RWPE1 (cell line): ENCODE data around the gene TCF7.

ENCODE experiments used
- CTCF ChIA-PET: fragments of 350-600 bp; sonication (Branson Sonifier 250); formaldehyde crosslinking; extraction: SDS; loops from one replicate; lab custom pipeline; 2021; lab: Yijun Ruan, JAX
- POLR2A ChIA-PET: fragments of 400-600 bp; formaldehyde crosslinking; extraction: SDS; loops from one replicate; lab custom pipeline; 2020; ENCODE audit warnings: antibody characterized with exemption; ENCODE audit not compliant: low non-redundant PET; lab: Yijun Ruan, JAX
- DNase-seq: peaks from one replicate; pipeline ENCODE4 v3.0.0; 2012; ENCODE audit warnings: low spot score
- H3K27ac ChIP-seq: fragments of 450-650 bp; 2 replicates; pipeline ENCODE4 v1.5.1; 2017
- TF ChIP-seq, protein P1 (sequence below): fragments of 450-650 bp; conservative IDR thresholded peaks from 2 replicates; pipeline ENCODE4 v1.5.1; 2017; ENCODE audit warnings: low read depth, mild to moderate bottlenecking

The TCF7 gene

DNA sequence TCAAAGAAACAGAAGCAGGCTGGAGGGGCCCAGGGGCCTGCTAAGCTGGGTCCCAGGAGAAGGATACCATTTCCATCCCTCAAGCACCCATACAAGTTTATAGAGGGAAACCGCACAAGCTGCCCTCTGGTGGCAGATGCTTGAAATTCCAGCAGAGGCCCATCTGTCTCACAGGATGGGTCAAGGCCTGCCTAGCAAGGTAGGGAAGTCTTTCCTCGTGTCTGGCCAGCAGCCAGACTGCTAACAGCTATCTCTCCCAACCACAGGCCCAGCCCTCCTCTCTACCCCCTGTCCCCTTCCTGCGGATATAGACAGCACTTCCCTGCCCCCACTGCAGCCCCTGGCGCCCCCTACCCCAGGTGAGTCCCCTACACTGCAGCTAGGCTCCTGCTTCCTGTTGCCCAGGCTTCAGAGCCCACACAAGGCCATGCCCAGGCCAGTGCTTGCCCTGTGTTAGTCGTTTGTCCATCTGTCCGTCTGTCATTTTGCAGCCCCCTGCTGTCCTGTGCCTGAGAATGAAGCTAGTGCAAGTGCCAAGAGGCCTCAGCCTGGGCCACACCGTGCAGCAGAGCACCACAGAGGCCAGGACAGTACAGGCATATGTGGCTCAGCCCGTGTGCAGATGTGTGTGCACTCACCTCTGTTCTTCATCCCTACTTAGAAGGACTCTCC, 26.2 kb downstream of the TCF7 start:
- CTCF ChIA-PET = interaction anchor here (0.6 to 11.4 kb wide), 21 partner anchors 9 to 551 kb away, joined by 3 to 219 read pairs (median 5); no protein-coding TSS in a partner anchor
- peak; percentile 93 for DNase-seq
- TF ChIP-seq, protein P1, sequence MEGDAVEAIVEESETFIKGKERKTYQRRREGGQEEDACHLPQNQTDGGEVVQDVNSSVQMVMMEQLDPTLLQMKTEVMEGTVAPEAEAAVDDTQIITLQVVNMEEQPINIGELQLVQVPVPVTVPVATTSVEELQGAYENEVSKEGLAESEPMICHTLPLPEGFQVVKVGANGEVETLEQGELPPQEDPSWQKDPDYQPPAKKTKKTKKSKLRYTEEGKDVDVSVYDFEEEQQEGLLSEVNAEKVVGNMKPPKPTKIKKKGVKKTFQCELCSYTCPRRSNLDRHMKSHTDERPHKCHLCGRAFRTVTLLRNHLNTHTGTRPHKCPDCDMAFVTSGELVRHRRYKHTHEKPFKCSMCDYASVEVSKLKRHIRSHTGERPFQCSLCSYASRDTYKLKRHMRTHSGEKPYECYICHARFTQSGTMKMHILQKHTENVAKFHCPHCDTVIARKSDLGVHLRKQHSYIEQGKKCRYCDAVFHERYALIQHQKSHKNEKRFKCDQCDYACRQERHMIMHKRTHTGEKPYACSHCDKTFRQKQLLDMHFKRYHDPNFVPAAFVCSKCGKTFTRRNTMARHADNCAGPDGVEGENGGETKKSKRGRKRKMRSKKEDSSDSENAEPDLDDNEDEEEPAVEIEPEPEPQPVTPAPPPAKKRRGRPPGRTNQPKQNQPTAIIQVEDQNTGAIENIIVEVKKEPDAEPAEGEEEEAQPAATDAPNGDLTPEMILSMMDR = peak; percentile 93
- POLR2A ChIA-PET = interaction anchor here (0.5 kb wide), 2 partner anchors 13 to 95 kb away, joined by 3 read pairs; no protein-coding TSS in a partner anchor
- peak overlapping the region; percentile 65 for H3K27ac ChIP-seq

DNA sequence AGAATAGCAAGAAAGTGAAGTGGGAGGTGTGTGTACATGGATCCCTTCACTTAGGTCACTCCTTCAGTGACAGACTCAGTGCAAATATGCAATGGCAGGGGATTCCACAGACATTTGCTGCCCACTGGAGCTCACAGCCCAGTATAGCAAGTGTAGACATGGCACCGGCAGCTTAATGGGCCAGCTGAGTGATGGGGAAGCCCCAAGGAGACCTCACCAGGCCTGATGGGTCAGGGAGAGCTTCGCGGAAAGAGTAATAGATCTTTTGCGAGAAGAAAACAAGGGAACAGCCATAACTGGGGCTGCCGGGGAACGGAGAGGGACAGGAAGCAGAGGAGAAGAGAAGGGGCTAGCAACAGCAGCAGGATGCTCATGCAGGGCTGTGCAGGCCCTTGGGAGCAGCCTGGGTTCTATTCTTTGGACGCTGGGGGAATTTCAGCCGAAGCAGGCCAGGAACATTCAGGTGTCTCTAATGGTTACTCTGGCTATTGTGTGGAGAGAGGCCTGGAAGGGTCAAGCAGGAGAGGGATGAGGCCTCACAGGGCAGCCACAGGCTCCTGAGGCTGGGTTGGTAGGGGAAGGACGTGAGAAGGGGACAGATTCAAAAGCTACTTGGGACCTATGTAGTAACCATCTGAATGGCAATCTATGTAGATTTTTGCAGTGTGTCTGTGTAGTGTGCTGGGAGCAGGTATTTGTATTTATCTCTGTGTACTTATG, 27.0 kb downstream of the TCF7 start:
- POLR2A ChIA-PET = no interaction called here
- H3K27ac ChIP-seq = peak overlapping the region; percentile 65
- TF ChIP-seq, protein P1 = no peak
- no peak for DNase-seq
- CTCF ChIA-PET = interaction anchor here (0.5 to 11.4 kb wide), 9 partner anchors 11 to 700 kb away, joined by 3 to 219 read pairs (median 9); no protein-coding TSS in a partner anchor

DNA sequence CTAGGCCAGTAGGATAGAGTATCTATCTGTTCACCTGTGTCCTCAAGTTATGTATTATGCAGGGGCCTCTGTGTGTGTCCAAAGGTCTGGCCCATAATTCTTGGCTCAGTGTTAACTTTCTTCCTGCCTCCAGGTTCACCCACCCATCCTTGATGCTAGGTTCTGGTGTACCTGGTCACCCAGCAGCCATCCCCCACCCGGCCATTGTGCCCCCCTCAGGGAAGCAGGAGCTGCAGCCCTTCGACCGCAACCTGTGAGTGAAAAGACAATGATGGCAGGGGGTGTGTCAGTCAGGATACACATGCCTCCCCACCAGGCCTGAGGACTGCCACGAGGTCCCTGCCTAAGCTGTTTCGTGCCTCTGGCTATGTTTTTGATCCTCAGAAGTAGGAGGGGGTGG, 27.6 kb downstream of the TCF7 start:
- TF ChIP-seq, protein P1 = no peak
- no peak for DNase-seq
- CTCF ChIA-PET = interaction anchor here (11.4 kb wide), 1 partner anchor 101 kb away, joined by 219 read pairs; no protein-coding TSS in a partner anchor
- H3K27ac ChIP-seq = peak overlapping the region; percentile 65
- POLR2A ChIA-PET = no interaction called here

DNA sequence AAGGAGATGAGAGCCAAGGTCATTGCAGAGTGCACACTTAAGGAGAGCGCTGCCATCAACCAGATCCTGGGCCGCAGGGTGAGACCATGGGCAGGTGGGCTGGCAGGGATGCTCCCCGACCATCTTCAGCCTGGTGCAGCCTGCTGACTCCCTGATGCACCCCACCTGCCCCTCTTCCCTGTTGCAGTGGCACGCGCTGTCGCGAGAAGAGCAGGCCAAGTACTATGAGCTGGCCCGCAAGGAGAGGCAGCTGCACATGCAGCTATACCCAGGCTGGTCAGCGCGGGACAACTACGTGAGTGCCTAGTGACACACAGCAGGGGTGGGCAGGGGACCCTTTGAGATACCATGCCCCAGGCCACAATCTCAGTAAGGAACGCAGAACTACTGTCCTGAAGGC, 28.3 kb downstream of the TCF7 start:
- H3K27ac ChIP-seq = 0 out of 2 replicates have a peak overlapping the region, but pooled peaks have one; percentile 4
- no peak for DNase-seq
- ChIA-PET CTCF (interaction anchor here (0.7 to 11.4 kb wide), 2 partner anchors 8 to 102 kb away, joined by 3 to 219 read pairs; no protein-coding TSS in a partner anchor), POLR2A (no interaction called here)
- TF ChIP-seq, protein P1 = no peak

DNA sequence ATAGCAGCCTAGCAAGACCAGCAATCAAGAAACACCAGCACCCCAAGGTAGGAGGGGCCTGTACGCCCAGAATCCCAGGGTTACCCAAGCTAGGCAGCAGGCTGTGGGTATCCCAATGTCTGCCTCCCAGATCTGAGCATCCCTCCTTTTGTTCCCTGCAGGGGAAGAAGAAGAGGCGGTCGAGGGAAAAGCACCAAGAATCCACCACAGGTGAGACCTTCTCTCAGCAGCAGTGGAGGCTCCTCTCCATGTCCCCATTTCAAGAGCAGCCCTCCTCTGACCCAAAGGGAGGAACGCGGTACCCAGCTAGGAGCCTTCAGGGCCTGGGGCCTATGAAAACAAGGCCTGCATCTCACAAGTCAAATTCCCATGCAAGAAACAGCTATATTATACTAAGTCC, 28.9 kb downstream of the TCF7 start:
- POLR2A ChIA-PET = no interaction called here
- DNase-seq = no peak
- TF ChIP-seq, protein P1 = no peak
- CTCF ChIA-PET = interaction anchor here (0.6 to 11.4 kb wide), 2 partner anchors 15 to 102 kb away, joined by 3 to 219 read pairs; no protein-coding TSS in a partner anchor
- H3K27ac ChIP-seq = peak overlapping the region; percentile 4; the same call in 1 of the 2 replicates
